GM06990 (cell line): Measurements from ENCODE around the gene KMO.

ENCODE experiments used
- DNase-seq: peaks from one replicate; pipeline ENCODE4 v3.0.0-alpha.2; 2011; ENCODE audit not compliant: insufficient read length; ENCODE audit errors: extremely low read depth
- H3K27me3 ChIP-seq: replicated peaks from 2 replicates; pipeline ENCODE4 v1.6.0; 2011; ENCODE audit warnings: low read length; ENCODE audit not compliant: control insufficient read depth, insufficient read depth
- H3K36me3 ChIP-seq: 2 replicates; pipeline ENCODE4 v1.5.1; 2011; ENCODE audit warnings: low read length; ENCODE audit not compliant: control insufficient read depth, insufficient read depth
- H3K4me3 ChIP-seq: replicated peaks from 2 replicates; pipeline ENCODE4 v1.5.1; 2011; ENCODE audit warnings: low read depth, mild to moderate bottlenecking, control low read depth, low read length
- TF ChIP-seq, protein P1 (sequence below): IDR thresholded peaks from 2 replicates; pipeline ENCODE4 v1.5.1; 2011; ENCODE audit warnings: low read length, control low read depth, mild to moderate bottlenecking, inconsistent platforms; ENCODE audit not compliant: insufficient read depth, poor library complexity, severe bottlenecking

The KMO gene

DNA sequence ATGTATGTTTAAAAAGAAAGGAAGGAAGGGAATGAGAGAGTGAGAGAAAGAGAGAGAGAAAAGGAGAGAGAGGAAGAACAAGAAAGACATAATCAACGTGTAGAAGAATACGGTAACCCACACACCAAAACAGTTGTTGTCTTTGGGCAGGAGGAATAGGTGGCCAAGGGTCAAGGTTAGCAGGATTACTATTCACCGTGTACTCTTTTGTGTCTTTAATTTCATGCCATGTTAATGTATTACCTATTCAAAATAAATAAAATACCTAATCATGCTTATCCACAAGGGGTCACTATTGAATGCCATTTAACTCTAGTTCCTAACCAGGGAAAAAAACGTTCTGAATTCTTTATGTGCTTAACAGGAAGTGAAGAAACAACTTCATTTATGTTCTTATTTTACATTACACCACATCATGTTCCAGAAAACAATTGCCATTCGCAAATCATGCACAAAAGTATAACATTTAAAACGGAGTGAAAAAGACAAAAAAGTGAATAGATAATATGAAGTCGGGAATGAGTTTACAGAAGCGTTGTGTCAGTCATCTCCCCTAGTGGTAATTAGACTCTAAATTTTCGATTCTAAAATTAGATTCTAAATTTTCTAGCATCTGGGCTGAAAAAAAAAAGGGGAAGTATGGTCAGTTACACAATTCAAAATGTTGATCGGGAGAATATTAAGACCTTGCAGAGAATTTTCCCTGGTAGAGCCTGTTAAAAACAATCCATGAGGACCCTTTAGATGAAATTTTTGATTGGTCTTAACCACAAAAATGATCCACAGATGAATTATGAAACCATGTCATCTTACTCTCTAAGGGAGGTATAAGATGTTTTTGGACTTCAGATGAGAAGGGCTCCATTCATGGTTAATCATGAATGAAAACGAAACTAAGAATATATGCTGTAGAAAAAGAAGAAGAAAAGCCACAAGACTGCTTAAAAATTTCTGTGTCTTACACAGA, 700 bp upstream of the KMO start:
- Histone ChIP-seq H3K4me3 (peak overlapping the region; percentile 70), H3K36me3 (no peaks in the 10 kb centered on the region), H3K27me3 (no peaks in the 10 kb centered on the region)
- TF ChIP-seq, protein P1, sequence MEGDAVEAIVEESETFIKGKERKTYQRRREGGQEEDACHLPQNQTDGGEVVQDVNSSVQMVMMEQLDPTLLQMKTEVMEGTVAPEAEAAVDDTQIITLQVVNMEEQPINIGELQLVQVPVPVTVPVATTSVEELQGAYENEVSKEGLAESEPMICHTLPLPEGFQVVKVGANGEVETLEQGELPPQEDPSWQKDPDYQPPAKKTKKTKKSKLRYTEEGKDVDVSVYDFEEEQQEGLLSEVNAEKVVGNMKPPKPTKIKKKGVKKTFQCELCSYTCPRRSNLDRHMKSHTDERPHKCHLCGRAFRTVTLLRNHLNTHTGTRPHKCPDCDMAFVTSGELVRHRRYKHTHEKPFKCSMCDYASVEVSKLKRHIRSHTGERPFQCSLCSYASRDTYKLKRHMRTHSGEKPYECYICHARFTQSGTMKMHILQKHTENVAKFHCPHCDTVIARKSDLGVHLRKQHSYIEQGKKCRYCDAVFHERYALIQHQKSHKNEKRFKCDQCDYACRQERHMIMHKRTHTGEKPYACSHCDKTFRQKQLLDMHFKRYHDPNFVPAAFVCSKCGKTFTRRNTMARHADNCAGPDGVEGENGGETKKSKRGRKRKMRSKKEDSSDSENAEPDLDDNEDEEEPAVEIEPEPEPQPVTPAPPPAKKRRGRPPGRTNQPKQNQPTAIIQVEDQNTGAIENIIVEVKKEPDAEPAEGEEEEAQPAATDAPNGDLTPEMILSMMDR, result peak; percentile 40
- peak; percentile 81 for DNase-seq

GRCh38 chr1:241532864-241533263, 686 bp downstream of the KMO start:
- peak; percentile 62 for DNase-seq
- Histone ChIP-seq H3K27me3 (no peaks in the 10 kb centered on the region), H3K36me3 (no peaks in the 10 kb centered on the region), H3K4me3 (peak overlapping the region; percentile 70)
- TF ChIP-seq, protein P1, result no peak

DNA sequence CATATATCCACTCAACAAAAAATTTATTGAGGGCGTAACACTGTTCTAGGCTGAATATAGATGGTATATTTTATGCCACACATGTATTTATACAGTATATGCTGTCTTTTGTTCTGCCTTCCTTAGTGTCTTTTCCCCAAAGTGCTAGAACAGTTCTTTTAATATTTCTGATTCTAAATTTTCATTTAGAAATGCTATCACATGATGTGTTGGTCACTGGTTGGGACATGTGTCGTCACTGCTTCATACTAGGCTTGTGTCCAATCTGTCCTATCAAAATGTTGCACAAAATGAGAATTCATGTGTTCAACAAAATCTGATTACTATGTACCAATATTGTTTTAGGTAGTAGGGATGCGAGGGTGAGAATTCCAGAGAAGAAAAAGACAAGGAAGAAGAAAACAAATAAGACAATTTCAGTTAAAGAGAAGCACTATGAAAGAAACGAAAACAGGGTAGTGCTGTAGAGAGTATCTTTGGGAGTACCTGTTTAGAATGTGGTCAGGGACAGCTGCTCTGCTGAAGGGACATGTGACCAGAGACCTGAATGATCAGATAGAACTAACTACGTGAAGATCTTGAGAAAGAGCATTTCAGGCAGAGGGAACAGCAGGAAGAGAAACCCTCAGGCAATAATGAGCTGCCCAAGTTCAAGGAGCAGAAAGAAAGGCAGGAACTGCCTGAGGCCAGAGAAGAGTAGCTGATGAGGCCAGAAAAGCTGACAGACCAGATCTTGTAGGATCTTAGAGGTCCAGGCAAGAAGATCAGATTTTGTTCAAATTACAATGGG, 1.3 kb downstream of the KMO start:
- Histone ChIP-seq H3K27me3 (no peaks in the 10 kb centered on the region), H3K4me3 (peak overlapping the region; percentile 70), H3K36me3 (no peaks in the 10 kb centered on the region)
- DNase-seq, result peak; percentile 16
- TF ChIP-seq, protein P1, result no peak

DNA sequence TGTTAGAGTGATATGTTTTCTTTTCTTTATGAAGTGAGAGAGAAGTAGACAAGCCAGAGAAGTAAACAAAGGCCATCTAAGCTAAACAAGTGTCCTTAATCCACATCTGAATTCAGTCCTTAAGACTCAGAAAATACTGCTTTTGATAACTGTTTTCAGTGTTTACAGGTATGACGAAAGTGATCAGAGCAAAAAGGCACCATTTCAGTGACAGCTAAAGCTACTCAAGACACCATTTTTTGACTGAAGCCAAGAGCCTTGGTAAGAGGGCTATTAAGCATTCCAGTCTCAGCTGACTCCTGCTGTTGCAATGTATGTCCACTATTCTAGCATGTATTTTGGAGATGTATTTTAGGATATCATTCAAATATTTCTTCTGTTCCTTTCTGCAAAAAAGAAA, 4.1 kb downstream of the KMO start:
- Histone ChIP-seq H3K4me3 (no peak overlapping the region), H3K27me3 (no peaks in the 10 kb centered on the region), H3K36me3 (no peaks in the 10 kb centered on the region)
- no peak for DNase-seq
- TF ChIP-seq, protein P1, result no peak

DNA sequence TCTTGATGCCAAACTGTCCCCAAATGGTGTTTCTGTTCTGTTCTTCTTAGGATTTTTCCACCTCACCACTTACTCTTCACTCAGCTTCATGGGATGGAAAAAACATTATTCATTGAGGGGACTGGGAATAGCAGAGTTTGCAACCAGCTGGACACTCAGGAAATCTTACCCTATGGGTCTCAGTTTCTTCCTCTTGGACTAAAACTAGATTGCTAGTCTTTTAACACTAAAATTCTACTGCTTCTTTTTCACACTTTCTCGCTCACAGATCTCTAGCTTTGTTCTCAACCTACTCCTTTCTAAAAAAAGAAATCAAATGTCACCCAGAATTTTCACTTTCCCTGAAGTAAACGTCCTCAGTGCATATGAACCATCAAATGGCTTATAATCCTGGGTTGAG, 4.8 kb downstream of the KMO start:
- no peak for DNase-seq
- H3K4me3 ChIP-seq, result no peak overlapping the region
- TF ChIP-seq, protein P1, result no peak

More for the DNA sequence above, 4.8 kb downstream of the KMO start:
- Histone ChIP-seq H3K36me3 (no peaks in the 10 kb centered on the region), H3K27me3 (no peaks in the 10 kb centered on the region)
